GM18870 (cell line): ENCODE data around the gene CALR.
A peak's percentile ranks its signal among the peaks of the same experiment; 100 is the strongest.
"Not testable (repeated sequence)": the region's sequence is repeated elsewhere in the genome, so short reads cannot be mapped to it uniquely, and the experiment has no call there.

Experiments used
- ATAC-seq: cut with Tn5 transposase; IDR thresholded peaks from one replicate; pipeline ENCODE4 v1.9.1; 2021; ENCODE audit warnings: moderate library complexity; ENCODE audit not compliant: unreplicated experiment

Gene CALR

DNA sequence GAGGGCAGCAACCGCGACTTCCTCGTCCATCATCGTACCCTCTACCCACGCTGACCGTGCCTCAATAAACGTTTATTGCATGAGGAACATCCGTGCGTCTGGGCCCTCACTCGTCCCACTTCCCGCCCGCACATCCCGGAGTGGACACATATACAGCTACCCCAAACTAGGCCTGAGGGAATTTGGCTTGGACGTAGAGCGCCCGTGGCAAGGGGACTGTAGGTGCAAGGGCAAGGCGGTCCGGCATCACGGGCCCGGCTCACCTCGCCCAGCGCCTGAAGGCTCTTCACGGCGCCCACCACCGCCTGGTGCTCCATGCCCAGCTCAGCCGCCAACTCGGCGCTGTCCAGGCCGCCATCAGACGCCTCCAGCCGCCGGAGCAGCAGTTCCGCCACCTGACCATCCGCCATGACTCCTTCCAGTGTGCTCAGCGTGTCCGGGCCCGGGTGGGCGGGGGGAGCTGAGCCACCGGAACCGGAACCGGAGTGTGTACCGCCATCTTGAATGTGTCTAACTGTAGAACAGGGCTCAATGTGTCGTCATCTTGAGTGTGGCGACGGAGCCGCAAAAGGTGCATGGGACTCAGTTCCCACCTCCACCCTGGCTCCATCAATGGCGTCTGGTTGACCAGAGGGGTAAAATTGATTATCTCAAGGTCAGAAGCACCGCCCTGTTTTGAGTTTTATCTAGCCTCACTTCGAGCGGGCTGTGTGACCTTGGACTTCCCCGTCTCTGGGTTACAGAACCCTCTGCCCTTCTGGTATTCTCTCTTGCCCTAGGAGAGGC lies 4.9 kb upstream of the CALR start, which contains the start of gene FARSA:
TSS of gene FARSA (minus strand) at position 425 of the 786 bp plus-strand sequence. CDS start at position 410, 15 bp downstream.
- peak; percentile 38 for ATAC-seq

DNA sequence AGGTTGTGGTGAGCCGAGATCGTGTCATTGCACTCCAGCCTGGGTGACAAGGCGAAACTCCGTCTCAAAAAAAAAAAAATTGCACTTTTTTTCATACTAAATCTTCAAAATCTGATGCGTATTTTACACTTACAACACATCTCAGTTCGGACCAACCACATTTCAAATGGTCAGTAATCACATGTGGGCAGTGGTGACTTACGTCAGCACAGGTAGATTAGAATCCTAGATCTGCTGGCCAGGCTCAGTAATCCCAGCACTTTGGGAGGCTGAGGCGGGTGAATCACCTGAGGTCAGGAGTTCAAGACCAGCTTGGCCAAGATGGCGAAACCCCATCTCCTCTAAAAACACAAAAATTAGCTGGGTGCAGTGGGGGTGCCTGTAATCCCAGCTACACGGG lies 3.3 kb upstream of the CALR start:
- ATAC-seq, result no peak

DNA sequence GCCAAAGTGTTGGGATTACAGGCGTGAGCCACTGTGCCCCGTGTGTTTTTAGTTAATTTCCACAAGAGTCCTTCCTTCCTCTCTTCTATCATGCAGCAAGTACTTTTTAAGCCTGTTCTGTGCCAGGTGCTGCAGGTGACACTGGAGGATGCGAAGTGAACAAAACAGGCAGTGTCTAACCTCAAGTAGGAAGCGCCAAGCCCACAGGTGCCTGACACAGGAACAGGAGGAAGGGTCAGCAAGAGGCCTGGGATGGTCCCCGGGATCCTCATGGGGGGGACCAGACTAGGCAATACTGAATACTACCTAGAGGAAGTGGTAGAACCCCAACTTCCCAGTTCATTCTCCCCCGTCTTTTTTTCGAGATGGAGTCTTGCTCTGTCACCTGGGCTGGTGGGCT lies 1.8 kb upstream of the CALR start:
- no peak for ATAC-seq

DNA sequence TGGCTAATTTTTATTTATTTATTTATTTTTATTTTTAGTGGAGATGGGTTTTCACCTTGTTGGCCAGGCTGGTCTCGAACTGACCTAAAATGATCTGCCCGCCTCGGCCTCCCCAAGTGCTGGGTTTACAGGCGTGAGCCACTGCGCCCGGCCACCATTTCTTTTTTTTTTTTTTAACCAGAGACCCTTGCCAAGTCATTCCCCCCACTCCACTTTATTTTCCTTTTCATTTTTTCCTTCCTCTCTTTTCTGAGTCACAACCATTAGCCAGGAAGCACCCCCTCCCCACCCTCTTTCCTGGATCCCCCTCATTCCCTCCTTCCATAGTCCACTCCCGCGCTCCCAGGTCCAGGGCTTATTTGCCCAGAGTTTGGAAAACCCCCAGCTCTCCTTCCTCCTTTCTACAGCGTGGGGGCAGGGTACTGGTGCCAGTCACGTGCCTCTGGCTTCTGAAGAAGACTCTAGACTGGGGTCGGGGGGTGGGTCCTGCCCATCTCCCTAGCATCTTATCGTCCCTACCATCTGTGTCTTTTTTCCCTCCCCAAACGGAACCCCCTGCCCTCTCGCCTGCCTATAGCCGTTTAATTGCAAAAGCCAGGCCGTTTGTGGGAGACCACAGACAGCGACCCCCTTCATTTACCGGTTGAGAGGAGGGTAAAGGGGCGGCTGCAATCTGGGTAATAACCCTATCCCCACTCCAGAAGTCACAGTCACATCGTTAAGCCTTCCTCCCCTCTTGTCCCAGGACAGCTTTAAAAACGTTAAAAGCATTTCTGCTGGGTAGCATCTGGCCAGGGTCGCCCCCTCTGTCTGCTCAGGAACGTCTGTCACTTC lies 1.1 kb upstream of the CALR start:
- no peak for ATAC-seq

DNA sequence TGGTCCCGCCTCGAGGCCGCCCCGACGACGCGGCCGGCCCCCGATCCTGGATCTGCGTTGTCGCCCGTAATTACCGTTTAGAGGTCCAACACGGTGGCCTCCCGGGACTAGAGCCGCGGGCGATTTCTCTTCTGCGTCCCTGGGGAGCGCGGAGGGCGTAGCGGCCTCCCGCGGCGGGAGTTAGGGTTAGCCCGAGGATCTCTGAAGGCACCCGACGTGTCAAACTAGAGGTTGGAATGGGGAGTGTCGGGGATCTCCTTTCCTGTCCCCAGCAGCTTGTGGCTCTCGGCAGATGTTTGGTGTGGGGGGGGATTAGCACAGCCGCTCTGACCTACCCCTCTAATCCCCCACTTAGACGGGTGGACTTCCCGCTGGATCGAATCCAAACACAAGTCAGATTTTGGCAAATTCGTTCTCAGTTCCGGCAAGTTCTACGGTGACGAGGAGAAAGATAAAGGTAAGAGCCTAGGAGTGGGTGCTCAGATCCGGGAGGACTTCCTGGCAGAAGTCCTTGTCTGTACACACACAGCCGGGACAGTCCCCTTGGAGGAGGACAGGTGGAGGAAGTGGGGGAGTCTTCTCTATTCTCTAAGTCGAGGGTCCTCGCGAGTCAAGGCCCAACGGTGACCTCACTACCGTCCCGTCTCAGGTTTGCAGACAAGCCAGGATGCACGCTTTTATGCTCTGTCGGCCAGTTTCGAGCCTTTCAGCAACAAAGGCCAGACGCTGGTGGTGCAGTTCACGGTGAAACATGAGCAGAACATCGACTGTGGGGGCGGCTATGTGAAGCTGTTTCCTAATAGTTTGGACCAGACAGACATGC lies 581 bp downstream of the CALR start:
- ATAC-seq, result no peak

DNA sequence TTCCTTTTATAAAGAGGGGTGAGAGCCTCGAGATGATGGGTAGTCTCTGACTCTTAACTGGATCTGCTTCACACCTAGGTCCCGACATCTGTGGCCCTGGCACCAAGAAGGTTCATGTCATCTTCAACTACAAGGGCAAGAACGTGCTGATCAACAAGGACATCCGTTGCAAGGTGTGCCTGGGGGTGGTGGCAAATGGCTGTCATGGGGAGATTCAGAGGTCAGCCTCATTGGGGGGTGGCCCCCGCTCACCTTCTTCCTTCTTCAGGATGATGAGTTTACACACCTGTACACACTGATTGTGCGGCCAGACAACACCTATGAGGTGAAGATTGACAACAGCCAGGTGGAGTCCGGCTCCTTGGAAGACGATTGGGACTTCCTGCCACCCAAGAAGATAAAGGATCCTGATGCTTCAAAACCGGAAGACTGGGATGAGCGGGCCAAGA lies 1.6 kb downstream of the CALR start:
- no peak for ATAC-seq

DNA sequence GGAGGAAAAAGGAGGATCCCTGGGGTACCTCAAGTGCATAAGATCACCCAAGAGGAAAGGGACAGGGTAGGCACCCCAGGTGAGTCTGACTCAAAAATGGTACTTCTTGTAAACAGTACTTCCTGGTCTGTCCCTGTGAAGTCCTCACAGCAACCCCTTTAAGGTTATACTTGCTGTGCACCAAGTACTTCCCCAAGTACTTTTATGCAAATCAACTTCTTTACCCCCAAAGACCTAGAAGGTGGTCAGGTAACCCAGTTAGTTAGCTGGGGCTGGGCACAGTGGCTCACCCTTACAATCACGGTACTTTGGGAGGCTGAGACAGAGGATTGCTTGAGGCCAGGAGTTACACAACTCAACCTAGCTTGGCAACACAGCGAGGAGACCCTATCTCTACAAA lies 2.5 kb downstream of the CALR start:
- ATAC-seq, result no peak

DNA sequence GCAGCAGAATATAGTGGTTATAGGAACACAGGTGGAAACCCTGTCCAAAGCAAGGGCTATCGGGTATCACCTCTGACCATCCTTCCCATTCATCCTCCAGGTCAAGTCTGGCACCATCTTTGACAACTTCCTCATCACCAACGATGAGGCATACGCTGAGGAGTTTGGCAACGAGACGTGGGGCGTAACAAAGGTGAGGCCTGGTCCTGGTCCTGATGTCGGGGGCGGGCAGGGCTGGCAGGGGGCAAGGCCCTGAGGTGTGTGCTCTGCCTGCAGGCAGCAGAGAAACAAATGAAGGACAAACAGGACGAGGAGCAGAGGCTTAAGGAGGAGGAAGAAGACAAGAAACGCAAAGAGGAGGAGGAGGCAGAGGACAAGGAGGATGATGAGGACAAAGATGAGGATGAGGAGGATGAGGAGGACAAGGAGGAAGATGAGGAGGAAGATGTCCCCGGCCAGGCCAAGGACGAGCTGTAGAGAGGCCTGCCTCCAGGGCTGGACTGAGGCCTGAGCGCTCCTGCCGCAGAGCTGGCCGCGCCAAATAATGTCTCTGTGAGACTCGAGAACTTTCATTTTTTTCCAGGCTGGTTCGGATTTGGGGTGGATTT lies 5.1 kb downstream of the CALR start:
- no peak for ATAC-seq

DNA sequence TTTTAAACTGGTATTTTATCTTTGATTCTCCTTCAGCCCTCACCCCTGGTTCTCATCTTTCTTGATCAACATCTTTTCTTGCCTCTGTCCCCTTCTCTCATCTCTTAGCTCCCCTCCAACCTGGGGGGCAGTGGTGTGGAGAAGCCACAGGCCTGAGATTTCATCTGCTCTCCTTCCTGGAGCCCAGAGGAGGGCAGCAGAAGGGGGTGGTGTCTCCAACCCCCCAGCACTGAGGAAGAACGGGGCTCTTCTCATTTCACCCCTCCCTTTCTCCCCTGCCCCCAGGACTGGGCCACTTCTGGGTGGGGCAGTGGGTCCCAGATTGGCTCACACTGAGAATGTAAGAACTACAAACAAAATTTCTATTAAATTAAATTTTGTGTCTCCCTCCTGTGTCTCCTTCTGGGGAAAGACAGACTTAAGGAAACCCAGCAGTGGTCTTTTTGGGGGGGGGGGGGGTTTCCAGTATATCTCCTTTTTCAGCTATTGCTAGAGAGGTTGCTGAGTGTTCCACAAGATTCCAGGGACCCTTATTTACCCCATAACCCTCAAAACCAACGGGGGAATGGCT lies 5.8 kb downstream of the CALR start:
- ATAC-seq, result no peak

DNA sequence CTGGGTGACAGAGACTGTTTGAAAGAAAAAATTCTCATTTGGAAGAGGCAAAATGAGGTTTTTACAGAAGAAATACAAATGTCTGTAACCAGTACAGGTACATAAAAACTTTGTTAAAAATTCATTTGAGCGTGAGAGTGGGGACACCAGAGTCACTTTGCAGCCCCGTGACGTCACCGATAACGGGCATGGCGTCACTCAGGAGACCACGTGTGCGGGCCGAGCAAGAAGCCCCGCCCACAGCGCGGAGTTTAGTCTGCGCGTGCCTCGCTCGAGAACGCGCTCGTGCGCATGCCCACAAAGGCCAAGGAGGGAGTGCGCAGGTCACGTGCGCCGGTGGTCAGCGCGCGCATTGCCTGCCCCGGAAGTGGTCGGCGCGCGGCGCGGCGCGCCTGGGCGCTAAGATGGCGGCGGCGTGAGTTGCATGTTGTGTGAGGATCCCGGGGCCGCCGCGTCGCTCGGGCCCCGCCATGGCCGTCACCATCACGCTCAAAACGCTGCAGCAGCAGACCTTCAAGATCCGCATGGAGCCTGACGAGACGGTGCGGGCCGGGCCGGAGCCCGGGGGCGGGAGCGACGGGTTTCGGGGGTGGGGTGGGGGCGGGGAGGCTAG lies 7.2 kb downstream of the CALR start, which contains the start of gene RAD23A:
TSS of gene RAD23A (plus strand) at position 384 of the 613 bp plus-strand sequence. CDS start at position 471, 87 bp downstream.
- peak; percentile 62 for ATAC-seq

DNA sequence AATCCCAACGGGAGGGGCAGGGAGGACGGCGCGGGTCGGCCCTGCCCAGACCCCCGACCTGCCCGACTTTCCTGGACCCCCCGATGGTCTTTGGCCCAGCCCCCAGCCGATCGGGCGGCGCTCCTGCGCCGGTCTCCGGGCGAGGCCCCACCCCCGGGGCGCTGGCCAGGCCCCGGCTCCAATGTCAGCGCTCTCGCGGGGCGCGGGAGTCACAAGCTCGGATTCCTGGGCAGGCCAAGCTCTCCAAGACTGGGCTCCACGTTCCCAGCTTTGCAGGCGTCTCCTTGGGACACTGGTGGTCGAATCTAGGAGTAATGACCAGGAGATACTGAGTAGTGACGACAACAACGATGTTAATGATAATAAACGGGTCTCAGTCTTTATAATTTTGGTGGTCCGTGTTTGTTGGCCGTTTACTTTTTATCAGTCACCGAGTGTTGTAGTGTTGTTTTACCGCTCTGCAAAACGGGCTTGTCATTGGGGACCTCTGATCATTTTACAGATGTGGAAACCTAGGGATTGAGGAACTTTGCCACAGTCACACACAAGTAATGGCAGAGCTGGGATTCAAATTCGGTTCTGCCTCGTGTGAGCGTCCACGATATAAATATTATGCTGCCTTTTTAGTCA lies 7.8 kb downstream of the CALR start:
- no peak for ATAC-seq

DNA sequence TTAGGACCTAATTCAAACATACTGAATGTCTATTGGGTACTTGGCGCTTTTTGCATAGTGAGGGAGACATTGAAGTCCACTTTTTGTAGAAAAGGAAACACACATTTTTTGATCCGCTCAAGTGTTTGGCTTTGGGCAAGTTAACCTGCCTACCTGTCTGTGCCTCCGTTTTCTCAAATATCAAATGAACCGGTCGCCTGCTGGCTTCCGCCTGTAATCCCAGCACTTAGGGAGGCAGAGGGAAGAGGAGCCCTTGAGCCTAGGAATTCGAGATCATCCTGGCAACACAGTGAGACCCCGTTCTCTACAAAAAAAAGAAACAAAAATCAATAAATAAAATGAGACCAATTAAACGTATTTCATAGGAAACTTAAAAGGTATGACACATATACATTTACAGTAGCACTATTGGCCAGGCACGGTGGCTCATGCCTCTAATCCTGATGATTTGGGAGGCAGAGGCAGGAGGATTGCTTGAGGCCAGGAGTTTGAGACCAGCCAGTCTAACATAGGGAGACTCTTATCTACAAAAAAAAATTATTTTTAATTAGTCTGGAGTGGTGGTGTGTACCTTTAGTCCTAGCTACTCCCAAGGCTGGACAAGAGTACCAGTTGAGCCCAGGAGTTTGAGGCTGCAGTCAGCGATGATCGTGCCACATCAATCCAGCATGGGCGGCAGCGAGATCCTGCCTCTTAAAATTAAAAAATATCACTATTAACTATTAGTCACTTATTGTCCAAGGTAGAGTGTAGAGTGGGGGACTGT lies 8.5 kb downstream of the CALR start:
- no peak for ATAC-seq

DNA sequence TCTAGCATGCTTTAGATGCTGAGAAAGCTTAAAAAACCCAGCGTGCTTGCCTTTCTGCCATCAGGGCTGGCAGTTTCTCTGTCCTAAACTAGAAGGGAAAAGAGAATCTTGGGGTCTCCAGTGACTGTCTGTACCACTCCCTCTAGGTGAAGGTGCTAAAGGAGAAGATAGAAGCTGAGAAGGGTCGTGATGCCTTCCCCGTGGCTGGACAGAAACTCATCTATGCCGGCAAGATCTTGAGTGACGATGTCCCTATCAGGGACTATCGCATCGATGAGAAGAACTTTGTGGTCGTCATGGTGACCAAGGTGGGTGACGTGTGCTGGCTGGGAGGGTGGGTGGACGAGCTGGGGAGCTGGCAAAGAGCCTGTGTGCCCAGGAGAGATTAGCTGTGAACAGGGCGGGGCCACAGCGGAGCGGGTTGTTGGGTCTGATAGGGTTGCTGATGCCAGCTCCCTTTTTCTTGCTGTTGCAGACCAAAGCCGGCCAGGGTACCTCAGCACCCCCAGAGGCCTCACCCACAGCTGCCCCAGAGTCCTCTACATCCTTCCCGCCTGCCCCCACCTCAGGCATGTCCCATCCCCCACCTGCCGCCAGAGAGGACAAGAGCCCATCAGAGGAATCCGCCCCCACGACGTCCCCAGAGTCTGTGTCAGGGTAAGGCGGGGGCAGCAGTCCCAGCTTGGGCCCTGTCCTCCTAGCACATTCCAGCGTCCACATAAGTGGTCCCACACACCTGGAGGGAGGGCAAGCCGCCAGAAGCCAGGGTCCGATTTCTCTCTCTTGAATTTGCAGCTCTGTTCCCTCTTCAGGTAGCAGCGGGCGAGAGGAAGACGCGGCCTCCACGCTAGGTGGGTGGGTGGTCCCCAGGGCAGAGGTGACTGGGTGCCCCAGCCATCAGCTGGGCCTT lies 9.5 kb downstream of the CALR start:
- no peak for ATAC-seq

DNA sequence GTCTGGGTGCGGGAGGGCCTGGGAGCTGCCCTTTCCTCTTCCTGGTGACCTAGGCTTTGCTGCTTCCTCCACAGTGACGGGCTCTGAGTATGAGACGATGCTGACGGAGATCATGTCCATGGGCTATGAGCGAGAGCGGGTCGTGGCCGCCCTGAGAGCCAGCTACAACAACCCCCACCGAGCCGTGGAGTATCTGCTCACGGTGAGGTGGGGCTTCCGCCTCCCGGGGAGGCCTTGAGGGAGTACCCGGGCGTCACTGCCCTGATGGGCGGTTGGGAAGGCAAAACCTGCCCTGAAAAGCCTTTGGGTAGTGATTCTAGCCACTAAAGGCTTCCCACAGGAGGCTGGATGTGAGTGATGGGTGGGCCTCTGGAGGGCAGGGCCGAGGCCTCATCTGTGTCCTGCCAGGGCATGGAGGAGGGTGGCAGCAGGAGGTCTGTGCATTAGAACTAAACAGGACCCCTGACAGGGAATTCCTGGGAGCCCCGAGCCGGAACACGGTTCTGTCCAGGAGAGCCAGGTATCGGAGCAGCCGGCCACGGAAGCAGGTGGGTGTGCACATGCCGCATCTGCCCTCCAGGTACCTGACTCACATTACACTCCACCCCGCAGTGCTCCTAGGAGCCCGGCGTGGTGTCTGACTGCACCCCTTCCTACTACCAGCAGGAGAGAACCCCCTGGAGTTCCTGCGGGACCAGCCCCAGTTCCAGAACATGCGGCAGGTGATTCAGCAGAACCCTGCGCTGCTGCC lies 10.4 kb downstream of the CALR start:
- ATAC-seq, result no peak

DNA sequence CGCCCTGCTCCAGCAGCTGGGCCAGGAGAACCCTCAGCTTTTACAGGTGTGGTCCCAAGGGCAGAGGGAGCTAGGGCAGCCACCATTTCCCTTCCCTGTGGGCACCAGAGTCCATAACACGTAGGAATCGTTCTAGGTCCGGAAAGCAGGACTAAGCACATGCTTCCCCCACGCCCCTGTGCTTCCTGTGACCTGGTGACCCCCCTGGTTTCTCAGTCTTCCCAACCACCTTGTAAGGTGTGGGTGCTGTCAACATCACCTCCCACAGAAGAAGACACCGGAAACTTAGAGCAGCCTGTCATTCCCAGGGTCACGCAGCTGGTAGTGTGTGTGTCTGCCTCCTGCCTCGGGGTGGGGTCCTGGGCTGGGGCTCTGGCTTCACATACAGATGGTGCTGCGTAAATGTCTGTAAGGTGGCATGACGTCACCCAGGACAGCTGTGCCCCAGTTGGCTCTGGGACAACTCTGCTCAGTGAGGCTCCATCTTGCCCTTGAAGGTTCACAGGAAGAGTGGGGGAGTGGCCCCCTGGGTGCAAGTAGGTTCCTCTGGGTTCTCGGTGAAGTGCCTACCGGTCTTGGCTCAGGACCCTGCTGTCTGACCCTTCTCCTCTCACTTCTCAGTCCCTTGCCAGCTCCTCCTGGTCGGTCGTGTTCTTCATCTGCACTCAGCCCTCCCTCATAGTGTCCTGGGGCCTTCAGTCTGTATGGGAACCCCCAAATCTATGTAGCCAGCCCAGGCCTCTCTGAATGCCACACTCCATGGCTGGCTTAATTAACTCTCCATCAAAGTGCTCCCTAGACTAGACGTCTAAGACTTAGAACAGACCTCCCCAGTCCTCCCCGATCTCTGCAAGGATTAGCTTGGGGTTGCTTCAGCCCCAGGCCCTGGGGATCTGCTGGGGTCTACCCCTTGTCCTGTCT lies 11.2 kb downstream of the CALR start:
- ATAC-seq, result no peak

DNA sequence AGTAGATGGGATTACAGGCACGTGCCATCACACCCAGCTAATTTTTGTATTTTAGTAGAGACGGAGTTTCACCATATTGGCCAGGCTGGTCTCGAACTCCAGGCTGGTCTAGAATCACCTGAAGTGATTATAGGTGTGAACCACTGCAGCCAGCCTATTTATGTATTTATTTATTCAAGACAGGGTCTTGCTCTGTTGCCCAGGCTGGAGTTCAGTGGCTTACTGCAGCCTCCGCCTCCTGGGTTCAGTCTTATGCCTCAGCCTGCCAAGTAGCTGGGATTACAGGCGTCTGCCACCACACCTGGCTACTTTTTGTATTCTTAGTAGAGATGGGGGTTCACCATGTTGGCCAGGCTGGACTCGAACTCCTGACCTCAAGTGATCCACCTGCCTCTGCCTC lies 13.6 kb downstream of the CALR start:
- ATAC-seq, result not testable (repeated sequence)
